ENCODE data around the gene PDRG1.

The PDRG1 gene

GRCh38 chr20:31951530-31952453 is at the start of gene PDRG1:
PDRG1 (minus strand) TSS chr20:31952046; CDS start chr20:31951961, 85 bp downstream.
- DNase-seq (ENCODE audit: low spot score), result peak; percentile 99

- no peak for DNase-seq (ENCODE audit: low spot score)
Measured at GRCh38 chr20:31998246-31998645, 46.4 kb upstream of the PDRG1 start.

DNA sequence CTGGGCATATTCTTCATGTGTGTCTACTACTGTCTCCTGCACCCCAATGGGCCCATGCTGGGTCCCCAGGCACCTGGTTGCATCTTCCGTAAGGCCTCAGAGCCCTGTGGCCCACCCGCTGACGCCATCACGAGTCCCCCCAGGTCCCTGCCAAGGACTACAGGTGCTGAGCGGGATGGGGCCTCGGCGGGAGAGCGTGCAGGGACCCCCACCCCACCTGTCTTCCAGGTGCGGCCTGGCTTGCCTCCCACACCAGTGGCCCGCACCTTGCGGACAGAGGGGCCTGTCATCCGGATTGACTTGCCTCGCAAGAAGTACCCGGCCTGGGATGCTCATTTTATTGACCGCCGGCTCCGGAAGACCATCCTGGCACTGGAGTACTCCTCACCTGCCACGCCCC is 45.1 kb upstream of the PDRG1 start:
- DNase-seq (ENCODE audit: low spot score), result no peak

GRCh38 chr20:31992086-31992485 is 40.2 kb upstream of the PDRG1 start:
- DNase-seq (ENCODE audit: low spot score), result no peak

- DNase-seq (ENCODE audit: low spot score), result no peak
Measured at GRCh38 chr20:31991339-31991705, 39.5 kb upstream of the PDRG1 start.

- no peak for DNase-seq (ENCODE audit: low spot score)
Measured at GRCh38 chr20:31990641-31991338, 38.9 kb upstream of the PDRG1 start.

- DNase-seq (ENCODE audit: low spot score), result no peak
Measured at GRCh38 chr20:31989030-31989645, 37.3 kb upstream of the PDRG1 start.

DNA sequence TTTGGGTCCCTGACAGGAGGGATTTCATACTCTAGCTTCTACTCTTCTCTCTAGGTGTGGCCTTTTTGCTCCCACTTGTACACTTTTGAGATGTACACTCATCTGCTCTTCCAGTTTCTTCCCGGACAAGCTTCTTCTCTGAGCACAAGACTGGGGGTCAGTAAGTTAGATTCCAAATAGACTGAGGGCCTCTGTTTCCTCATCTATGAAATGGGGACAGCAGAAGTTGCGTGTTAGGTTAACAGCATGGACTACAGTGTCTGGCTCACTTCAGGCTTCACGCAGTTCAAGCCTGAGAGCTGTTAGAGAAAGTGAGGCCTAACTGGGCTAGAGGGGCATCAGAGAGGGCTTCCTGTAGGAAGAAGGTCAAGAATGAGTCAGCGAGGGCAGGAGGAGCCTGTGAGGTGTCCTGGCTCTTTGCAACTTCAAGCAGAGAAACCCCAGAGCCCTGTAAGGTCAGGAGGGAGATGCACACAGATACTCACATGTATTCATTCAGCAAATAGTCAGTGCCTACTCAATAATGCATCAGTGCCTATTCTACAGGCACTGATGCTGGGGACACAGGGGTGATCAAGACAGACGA is 36.7 kb upstream of the PDRG1 start:
- no peak for DNase-seq (ENCODE audit: low spot score)

DNA sequence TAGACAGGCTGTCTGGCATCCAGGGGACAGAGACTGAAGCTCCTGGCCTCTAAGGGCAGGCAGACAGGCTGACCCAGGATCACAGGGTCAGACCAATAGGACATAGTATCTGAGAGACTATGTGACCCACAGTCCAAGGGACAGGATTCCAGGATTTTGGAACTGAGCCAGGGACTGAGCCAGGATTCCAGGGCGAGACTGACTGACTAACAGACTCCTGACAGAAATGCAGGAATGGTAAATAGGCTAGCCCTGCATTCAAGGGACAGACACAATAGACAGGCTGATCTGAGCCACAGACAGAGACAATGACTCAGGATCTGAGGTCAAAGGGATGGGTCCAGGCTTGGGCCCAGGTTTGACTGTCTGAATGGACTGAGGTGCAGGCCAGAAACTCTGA is 35.9 kb upstream of the PDRG1 start:
- no peak for DNase-seq (ENCODE audit: low spot score)

DNA sequence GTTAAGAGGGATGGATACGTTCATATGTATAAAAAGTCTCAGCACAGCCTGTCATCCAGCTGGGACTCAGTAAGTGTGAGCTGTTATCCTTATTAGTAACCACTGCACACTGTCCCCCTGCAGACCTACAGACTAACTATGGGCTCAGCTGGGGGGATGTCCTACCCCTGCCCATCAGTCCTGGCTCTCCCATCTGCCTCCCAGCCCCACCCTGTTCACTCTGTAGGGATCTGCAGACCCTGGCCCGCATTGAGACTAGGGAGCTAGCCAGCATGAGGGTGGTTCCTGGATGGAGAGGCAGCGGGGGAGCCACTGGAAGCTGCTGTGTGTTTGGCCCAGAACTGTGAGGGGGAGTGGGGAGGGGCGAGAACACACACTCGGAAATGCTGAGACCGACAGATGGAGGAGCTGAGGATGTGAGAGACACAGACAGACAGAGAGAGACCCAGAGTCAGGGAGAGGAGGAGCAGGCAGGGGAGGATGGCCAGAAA is 33.2 kb upstream of the PDRG1 start:
- DNase-seq (ENCODE audit: low spot score), result no peak

DNA sequence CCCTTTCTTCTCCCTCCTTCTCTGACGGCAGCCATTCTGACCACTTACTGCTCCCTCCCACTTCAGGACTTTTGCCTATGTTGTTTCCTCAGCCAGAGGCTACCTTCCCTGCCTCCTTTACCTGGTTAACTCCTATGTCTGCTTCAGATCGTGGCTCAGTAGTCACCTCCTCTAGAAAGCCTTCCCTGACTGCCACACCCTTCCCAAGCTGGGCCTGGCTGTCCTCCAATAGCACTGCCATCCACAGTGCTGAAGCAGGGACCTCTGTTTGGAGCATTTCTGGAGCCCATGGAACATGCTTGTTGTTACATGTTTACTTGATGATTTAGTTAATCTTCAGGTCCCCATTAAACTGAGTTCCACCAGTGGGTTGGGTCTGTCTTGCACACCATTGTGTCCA is 29.9 kb upstream of the PDRG1 start:
- DNase-seq (ENCODE audit: low spot score), result no peak

- DNase-seq (ENCODE audit: low spot score), result no peak
Measured at GRCh38 chr20:31979713-31980426, 28.0 kb upstream of the PDRG1 start.

DNA sequence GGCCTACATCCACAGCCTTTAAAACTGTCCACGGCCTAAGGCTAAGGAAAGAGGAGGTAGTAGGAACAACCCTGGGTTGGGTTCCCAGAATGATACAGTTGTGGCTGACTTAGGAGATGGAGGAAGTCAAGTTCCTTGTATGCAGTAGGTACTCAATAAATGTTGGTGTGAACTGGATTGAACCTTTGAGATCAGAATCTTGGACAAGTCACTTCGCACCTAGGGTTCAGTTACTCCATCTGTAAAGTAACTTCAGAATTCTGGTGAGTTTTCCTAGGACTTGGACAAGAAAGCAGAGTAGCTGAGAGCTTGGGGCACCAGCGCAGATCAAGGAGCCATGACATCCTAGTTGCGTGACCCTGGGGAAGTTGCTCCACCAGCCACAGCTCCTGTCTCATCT is 25.2 kb upstream of the PDRG1 start:
- no peak for DNase-seq (ENCODE audit: low spot score)

DNA sequence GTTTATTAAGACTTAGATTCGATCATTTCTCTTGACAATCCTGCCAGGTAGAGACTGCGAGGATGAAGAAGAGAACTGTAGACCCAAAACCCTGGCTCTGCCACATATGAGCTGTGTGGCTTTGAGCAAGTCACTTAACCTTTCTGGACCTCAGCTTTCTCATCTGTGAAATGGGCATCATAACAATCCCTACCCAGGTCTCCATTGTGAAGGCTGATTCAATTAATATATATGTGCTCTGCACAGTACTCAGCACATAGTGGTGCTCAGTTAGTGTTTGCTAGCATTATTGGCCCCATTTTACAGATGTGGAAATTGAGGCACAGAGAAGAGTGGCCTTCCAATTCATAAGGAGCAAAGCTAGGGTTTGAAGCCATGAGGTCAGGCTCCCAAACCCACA is 24.0 kb upstream of the PDRG1 start:
- DNase-seq (ENCODE audit: low spot score), result no peak

DNA sequence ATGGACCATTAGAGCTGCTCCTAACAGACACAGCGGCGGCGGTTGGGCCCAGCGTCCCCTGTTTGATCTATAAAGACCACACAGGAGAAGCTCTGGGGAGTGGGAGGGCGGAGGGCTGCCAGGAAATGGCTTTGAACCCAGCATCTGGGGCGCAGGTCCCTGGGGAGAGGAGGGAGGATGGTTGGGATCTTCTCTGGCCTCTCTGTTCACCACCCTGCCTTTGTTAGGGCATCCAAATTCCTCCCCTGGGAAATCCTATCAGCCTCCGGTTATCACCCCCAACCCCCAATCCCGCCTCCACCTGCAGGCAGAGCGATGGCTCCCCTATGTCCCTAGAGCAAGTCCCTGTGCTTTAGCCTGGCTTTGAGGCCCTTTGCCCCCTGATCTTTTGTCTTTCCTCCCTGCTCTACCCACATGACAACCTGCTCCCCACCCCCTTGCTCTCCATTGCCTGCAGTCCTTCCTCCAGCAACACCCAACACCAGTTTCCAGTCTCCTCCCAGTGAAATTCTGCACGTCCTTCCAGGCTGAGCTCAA is 23.2 kb upstream of the PDRG1 start:
- DNase-seq (ENCODE audit: low spot score), result no peak

GRCh38 chr20:31974296-31974695 is 22.4 kb upstream of the PDRG1 start:
- no peak for DNase-seq (ENCODE audit: low spot score)

GRCh38 chr20:31972471-31973021 is 20.7 kb upstream of the PDRG1 start:
- DNase-seq (ENCODE audit: low spot score), result no peak

- no peak for DNase-seq (ENCODE audit: low spot score)
Measured at GRCh38 chr20:31969991-31970390, 18.1 kb upstream of the PDRG1 start.

- peak; percentile 74 for DNase-seq (ENCODE audit: low spot score)
Measured at GRCh38 chr20:31968291-31969126, 16.7 kb upstream of the PDRG1 start.

GRCh38 chr20:31967830-31968249 is 16.0 kb upstream of the PDRG1 start, which contains the start of gene XKR7:
XKR7 (plus strand) TSS chr20:31968151; CDS start chr20:31968176, 25 bp downstream.
- no peak for DNase-seq (ENCODE audit: low spot score)
